NCI-H2196 treated with DMSO at 0.1 percent for 48 hours (cell line): ENCODE results near the gene GPR143.
A peak's percentile ranks its signal among the peaks of the same experiment; 100 is the strongest.

ENCODE experiments used
- DNase-seq: peaks from one replicate; lab custom pipeline; 2025; ENCODE audit not compliant: unreplicated experiment; lab: John Stamatoyannopoulos, UW

The GPR143 gene

DNA sequence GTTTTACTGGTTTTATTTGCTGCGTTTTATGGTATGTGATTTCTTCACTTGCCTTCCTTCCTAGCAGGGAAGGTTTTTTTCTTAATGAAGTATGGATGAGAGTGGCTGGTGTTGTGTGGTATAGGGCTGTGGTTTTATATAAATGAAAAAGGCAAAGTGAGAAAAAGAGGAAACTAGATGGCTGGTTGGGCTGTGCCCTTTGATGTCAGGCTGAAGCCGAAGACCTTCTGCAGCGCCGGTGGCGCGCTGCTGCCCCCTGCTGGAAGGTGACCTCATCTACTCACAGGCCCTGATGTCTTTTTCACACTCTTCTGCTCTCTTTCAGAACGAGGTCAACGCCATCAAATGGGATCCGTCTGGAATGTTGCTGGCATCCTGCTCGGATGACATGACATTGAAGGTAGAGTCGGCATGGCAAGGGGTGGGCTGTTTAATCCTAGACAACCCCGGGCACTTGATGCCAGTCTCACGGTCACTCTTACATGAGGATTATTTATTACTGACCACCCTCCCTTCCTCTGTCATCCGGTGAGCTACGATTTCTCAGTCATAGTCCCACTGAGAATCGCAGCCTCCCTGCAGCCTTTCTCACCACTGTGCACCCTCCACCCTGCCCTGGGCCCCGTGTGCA lies 56.6 kb downstream of the GPR143 start:
- peak; percentile 40 for DNase-seq

DNA sequence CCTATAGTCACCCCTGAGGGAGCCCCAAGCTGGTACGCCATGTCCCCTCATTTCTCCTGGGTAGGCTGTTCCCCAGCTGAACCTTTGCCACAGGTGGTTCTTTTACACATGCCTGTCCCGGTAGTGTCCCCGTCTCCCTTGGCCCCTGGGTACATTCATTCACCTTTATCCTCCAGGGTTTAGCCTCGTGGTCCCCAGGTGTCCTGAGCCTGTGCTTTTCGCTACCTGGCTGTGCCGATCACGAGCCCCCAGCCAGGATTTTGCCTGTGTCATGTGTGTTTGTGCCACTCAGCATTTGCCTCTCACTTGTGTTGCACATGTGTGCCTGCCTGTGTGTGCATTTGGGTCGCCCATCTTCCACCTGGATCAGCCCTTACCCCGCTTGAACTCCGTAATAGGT lies 57.6 kb downstream of the GPR143 start:
- DNase-seq = no peak

DNA sequence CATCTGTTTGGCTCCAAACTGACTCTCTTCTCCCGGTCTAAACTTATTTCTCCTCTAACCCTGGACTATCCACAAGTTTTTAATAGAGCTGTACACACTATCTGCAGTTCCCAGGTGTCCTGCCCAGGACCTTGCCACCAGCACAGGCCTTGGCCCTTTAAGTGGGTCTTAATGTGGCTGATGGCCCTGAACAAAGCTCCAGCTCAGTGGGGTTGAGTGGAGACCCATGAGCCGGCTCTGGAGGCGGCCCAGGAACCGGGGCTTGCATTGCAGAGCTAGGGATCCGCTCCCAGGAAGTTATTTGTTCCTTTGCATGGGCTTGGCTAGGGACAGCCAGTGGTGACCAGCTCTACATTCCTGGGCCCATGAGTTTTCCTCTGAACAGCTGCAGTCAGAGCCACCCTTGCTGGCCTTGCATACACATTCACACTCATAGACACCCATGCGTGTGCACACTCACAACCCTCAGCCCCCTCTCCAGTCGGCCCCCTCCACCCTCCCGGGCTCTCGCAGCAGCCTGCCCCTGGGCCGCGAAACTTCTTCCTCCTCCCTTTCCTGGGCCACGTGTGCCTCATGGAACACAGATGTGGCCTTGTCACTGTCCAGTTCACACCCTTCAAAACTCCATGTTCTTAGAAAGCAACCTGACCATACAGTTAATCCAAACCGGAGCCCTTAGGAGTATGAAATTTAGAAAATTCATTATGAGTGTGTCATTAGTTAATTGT lies 58.2 kb downstream of the GPR143 start:
- DNase-seq = no peak

DNA sequence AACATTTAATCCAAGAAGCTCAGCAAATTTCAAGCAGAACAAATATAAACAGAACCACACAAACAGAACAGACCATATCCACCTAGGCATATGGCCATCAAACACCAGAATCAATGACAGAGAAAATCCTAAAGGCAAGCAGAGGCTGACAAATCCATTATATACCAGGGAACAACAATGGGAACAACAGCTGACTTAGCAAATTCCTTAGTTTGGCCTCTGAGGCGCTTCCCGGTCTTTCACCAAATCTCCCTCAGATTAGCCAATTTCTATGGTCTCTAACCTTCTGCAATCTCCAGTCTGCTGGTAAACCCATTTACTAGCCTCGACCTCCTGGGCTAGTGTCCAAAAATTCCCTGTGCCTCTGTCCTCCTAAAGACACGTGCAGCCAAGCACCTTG lies 59.2 kb downstream of the GPR143 start:
- no peak for DNase-seq

DNA sequence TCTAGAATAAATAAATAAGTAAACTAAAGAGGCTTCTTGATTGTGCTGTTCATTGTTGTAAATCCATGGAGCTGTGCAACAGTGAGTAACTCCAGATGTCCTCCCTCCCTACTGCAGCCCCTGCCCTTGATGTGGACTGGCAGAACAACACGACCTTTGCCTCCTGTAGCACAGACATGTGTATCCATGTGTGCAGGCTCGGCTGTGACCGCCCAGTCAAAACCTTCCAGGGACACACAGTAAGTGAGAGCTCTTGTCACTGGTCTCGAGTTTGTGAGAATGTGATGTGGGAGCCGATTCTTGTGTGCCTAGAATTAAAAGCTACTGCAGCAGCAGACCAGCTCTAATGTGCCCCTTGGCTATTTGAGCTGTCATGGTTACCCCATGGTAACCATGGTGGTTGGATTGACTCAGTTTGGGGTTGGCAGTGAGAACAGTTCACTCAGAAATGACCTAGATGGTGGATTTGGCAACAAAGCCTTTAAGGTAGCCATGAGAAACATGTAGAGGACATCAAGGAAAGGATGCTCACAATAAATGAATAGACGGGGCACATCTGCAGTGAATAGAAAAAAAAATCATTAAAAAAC lies 60.7 kb downstream of the GPR143 start:
- DNase-seq = no peak

DNA sequence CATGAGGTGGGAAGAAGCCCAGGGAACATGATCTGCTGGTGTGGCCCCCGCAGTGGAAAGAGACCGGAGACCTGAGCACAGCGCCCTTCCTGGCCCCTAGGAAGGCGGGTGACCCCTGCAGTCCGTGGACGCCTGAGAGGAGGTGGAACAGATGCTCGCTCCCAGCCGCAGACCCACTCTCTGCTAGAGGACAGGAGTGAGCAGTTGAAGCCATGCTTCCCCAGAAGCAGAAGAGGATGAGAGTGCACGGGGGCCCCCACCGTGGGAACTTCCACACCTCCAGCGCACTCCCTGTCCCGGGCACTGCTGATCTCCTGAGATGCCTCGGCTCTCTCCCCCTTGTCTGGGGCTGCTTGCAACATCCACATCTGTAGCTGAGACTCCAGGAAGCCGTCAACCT lies 62.2 kb downstream of the GPR143 start:
- DNase-seq = no peak

DNA sequence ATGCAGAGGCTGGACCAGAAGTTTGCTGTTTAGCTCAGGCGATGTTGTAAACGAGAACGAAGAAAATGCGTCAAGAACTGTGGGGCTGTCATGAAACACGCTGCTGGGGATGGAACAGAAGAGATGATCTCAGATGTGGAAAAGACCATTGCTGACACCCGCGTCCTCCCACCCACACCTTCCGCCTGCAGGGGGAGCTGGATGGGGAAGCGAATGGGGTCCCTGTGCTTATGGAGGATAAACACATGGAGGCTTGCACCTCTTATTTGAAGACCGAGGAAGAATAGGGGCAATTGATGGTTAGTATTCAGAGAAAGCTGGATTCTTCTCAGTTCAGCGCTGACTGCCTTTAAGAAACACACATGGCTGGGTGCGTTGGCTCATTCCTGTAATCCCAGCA lies 63.9 kb downstream of the GPR143 start:
- no peak for DNase-seq

DNA sequence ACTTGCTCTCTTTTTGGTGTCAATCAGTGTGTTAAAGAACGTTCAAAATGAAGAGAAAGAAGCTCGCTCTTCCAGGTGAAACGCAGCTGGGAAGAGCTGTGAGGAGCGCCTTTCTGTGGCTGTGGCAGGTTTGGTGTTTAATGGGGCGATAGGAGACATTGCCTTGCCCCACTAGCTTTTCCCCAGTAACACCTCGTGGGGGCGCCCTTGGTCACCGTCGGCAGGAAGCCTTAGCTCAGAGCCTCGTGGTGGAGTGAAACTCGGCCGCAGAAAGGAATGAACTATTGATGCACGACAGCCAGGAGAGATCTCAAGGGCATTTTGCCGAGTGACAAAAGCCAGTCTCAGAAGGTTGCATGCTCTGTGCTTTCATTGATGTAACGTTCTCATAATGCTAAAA lies 65.1 kb downstream of the GPR143 start:
- DNase-seq = no peak

DNA sequence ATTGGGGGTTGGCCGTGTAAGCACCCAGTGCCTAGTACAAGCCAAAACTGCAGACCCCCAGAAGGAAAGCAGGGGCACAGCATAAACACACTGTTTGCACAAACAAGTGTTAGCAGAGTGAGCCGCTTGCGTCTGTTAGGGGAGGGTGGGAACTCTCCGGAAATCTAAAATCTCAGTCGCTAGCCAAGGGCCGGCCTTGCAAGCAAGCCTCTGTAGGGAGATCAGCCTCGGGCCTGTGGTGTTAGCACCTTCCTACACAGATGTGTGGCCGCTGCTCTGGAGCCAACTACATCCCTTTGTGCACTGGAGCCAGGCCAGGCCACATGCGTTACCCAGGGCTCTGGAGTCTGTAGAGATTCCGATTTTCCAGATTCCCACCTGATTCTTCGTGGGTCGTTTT lies 67.1 kb downstream of the GPR143 start:
- DNase-seq = no peak

DNA sequence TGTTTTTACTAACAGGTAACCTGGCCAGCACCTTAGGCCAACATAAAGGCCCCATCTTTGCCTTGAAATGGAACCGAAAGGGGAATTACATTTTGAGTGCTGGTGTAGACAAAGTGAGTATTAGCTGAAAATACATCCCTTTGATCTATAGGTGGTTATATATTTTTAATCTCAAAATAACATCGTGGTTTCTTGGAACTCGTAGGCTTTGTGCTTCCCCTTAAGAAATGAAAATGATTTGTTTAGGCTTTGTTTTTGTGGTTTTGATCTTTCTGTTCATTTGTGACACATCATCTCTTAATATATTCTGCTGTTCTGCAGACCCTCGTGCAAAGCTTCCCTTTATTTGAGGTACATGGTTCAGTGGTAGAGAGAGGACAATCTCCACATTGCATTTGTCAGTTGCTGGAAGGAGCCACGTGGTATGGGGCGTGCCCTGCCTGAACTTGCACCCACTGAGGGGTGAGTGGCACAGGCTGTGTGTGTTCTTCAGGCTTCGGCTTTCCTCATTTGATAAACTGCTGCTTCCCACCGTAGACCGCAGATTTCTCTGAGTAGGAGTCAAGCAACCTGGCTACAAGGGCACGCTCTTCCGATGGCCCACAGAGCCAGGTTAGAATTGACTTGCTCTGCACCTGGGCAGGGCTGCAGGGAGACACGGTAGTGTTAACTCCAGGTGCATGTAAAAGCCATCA lies 72.2 kb downstream of the GPR143 start:
- no peak for DNase-seq

DNA sequence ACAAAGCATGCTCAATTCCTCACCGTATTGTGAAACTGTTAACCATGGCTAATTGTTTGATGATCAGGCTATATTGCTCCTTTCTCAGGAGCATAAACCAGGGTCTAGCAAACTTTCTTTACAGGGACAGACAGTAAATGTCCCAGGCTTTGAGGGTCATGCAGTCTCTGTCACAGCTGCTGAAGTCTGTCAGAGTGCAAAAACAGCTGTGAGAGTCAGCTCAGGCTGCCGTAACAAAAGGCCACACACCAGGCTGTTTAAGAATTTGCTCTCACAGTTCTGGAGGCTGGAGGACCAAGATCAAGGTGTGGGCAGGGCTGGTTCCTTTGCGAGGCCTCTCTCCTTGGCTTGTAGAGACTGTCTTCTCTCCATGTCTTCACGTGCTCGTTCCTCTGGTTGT lies 75.6 kb downstream of the GPR143 start:
- no peak for DNase-seq

DNA sequence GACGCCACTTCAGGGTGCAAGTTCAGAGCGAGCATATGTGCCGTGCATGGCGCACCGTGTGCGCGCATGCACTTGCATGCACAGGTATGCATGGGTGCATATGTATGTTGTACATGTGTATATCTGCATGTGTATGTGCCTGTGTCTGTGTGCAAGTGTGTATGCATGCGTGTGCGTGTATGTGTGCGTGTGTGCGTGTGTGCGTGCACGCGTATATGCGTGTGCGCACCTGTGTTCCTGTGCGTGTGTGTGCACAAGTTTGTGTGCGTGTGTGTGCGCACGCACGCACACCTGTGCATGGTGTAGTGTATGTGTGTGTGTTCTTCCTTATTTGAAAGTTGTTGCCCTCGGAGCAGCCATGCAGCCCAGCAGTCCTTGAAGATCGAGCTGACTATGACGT lies 76.8 kb downstream of the GPR143 start:
- no peak for DNase-seq

DNA sequence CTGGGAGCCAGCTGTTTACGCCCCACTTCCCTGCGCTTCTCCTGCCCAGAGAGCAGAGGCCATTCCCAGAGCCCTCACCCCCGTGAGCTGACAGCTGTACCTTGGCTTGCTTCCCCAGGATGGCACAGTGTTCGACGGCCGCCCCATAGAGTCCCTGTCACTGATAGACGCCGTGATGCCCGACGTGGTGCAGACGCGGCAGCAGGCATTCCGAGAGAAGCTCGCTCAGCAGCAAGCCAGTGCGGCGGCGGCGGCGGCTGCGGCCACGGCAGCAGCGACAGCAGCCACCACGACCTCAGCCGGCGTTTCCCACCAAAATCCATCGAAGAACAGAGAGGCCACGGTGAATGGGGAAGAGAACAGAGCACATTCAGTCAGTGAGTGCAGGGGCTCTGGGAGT lies 77.7 kb downstream of the GPR143 start:
- no peak for DNase-seq

DNA sequence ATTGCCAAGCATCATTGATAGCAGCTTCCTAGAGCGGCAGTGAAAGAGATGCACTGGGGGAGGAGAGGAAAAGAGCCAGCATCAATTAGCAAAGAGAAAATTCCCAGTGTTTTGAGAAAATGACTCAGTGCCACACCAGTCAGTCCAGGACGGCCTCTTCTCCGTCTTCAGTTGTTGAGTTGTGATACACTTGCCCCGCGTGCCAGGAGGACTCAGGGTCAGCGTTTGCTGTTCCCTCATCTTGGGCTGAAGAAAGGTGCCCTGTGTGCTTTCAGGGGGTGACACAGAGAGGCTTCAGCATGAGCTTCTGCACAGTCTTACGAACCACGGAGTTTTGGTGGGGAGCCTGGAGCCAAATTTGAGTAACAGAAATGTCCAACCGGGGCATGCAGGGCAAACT lies 82.3 kb downstream of the GPR143 start:
- DNase-seq = no peak

DNA sequence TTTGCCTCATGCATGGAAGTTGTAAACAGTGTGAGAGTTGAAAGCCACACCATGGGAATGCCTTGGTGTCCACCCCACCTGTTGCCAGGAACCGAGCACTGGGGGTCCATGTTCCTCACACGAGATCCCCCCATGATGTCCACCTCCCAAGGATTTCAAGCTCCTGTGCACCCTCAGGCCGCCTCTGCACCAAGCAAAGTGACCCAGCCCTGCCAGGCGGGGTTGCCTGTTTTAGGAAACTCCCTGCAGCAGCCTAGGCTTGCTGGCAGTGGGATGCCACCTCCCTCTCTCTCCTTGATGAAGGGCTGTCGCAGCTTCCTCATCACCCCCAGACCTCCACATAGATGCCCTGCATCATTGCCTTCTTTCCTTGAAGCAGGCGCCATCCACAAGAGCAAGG lies 82.8 kb downstream of the GPR143 start:
- no peak for DNase-seq

DNA sequence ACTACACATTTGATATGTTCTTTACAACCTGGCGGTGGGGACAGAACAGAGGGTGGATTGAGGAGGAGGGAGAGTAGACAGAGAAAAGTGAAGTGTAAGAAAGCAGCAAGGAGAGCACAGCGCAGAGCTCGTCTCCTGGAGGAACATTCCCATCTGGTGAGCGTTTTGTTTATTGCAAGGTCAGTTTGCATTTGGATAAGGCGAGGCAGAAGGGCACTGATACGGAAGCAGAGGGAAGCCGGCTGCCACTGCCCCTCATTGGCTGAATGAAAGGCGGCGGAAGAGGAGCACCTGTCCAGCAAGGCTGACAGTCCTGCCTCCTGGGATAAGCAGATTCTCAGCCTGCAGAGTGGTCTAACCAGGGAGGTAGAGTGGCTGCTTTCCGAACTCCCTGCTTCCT lies 83.2 kb downstream of the GPR143 start:
- DNase-seq = no peak

DNA sequence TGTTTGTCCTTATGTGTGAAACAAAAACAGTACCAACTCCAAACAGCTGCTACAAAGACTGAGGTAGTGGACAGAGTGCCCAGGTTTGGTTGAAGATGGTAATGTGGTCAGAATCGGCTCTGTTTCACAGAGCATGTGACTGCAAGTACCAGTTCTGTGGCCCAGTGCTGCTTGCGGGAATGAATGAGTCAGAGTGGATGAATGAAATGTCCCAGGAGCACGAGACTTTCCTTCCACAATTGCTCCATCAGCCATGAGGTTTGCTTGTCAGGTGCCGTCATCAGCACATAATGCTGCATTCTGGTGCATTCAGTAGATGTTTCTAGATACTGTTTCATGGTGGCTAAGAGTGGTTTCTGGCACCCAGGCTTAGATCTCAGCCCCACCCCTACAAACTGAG lies 84.2 kb downstream of the GPR143 start:
- no peak for DNase-seq

DNA sequence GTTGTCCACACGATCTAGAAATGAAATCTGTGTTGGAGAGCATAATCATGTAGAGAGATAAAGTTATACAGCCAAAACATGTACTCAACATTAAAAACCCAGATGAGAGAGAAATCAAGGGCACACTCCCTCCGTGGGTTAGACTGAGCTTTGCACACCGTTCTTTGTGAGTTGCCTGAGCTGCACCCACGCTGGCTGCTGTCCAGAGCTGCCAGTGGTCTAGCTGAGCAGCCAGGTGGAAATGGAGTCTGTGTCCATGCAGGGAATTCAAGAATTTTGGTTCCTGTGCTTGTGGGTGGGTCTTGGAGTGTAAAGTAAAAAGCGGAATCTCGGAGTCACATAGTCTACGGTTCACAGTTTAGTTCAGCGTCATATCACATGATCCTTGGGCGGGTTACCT lies 84.6 kb downstream of the GPR143 start:
- no peak for DNase-seq

DNA sequence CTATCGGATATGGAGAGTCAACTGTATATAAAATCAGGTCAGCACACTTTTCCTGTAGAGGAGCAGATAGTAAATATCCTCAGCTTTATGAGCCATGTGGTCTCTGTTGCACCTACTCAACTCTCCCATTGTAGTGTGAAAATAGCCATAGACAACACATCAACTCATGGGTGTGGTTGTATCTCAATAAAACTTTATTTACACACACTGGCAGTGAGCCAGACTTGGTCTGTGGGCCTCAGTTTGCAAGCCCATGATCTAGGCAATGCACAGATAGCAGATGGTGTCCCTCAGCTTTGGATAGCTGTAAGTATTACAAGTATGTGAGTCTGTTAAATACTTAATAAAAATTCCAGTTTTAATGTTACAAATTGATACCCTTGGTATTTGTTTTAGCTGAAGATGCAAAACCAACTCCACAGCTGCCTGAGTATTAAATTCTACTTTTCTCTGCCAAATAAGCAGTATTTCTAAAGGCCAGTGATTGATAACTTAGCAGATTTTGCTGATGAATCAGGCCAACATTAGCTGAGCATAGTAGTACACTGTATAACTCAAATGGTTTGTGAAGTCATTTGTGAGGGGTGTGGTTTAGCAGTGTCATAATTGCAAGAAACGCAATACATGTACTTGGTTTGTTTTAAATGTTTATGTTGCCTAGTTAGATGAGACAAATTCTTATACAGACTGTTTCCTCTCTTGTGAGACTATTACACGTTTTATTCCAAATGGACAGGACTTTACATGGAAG lies 87.3 kb downstream of the GPR143 start:
- no peak for DNase-seq

DNA sequence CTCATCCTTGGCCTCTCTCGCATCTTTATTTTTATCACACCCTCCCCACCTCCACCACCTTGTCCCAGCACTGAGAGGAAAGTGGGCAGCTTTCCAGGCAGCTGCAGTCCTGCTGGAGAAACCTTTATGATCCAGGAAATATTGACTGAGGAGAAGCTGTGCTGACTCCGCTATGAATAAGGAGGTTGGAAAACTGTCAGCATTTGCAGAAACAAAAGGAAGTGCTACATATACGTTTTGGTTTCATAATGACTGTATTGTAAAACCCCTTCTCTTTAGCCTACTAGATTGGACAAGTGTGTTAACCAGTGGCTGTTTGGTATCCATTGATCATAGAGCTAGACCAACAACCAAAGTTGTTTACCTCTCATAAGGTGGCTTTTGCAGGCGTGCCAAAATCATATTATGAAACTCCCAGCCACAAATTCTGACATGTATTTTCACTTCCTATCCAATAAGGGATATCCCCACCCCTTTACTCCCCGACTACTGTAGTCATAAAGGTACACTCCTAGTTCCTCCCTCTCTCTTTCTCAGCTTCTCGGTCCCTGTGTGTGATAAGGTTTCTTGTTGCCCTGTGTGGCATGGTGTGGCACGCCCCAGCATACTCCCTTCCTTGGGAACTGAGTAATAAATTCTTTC lies 88.4 kb downstream of the GPR143 start:
- no peak for DNase-seq

DNA sequence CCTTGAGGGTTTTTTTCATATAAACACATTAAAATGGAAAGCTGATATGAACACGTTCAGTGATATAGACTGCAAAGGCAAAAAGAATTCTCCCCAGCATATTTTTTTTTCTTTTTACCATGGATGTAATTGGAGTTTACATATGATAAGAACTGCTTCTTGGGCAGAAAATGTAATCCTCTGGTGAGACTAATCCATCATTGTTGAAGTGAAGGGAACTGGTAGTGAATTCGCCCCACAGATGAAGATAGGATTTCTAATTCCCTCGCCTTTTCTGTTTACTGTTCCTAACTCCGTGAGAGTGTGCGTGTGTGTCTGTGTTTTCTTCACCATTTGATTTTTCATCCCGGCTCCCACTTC lies 88.9 kb downstream of the GPR143 start:
- DNase-seq = no peak
